Medulla oblongata (tissue), 1 donor: ENCODE results near the gene C16orf92.
A peak's percentile ranks its signal among the peaks of the same experiment; 100 is the strongest.
"Not testable (repeated sequence)": the region's sequence is repeated elsewhere in the genome, so short reads cannot be mapped to it uniquely, and the experiment has no call there.

Experiments
- DNase-seq: peaks from one replicate; pipeline ENCODE4 v3.0.0-alpha.2; 2015; ENCODE audit errors: extremely low spot score

Gene C16orf92

GRCh38 chr16:30005341-30006094 lies 17.5 kb upstream of the C16orf92 start:
- peak; percentile 16 for DNase-seq

GRCh38 chr16:30006095-30006473 lies 16.9 kb upstream of the C16orf92 start:
- DNase-seq: no peak

GRCh38 chr16:30006659-30007377 lies 16.2 kb upstream of the C16orf92 start:
- no peak for DNase-seq

- no peak for DNase-seq
Measured at GRCh38 chr16:30007378-30007895, 15.6 kb upstream of the C16orf92 start.

GRCh38 chr16:30009085-30009862 lies 13.7 kb upstream of the C16orf92 start:
- DNase-seq: no peak

- no peak for DNase-seq
Measured at GRCh38 chr16:30009990-30010843, 12.8 kb upstream of the C16orf92 start.

GRCh38 chr16:30010844-30011713 lies 11.9 kb upstream of the C16orf92 start, which contains the start of gene DOC2A:
Gene DOC2A (minus strand): TSS chr16:30011027. CDS start chr16:30010222, 805 bp downstream.
- no peak for DNase-seq

- no peak for DNase-seq
Measured at GRCh38 chr16:30011714-30012504, 11.1 kb upstream of the C16orf92 start.

- not testable (repeated sequence) for DNase-seq
Measured at GRCh38 chr16:30012598-30012997, 10.4 kb upstream of the C16orf92 start.

- not testable (repeated sequence) for DNase-seq
Measured at GRCh38 chr16:30015450-30015849, 7.5 kb upstream of the C16orf92 start.

- no peak for DNase-seq
Measured at GRCh38 chr16:30016555-30017276, 6.3 kb upstream of the C16orf92 start.

GRCh38 chr16:30017277-30017656 lies 5.7 kb upstream of the C16orf92 start:
- no peak for DNase-seq

GRCh38 chr16:30017937-30018336 lies 5.1 kb upstream of the C16orf92 start:
- DNase-seq: not testable (repeated sequence)

GRCh38 chr16:30018731-30019158 lies 4.3 kb upstream of the C16orf92 start:
- no peak for DNase-seq

GRCh38 chr16:30023586-30023985 lies 588 bp downstream of the C16orf92 start:
- DNase-seq: no peak

GRCh38 chr16:30024451-30024850 lies 1.5 kb downstream of the C16orf92 start:
- DNase-seq: no peak

GRCh38 chr16:30025156-30025555 lies 2.2 kb downstream of the C16orf92 start:
- DNase-seq: no peak

- no peak for DNase-seq
Measured at GRCh38 chr16:30025574-30025973, 2.6 kb downstream of the C16orf92 start.

GRCh38 chr16:30026449-30026848 lies 3.5 kb downstream of the C16orf92 start:
- no peak for DNase-seq
